SK-N-SH treated with all-trans-retinoic acid at 6 μM for 48 hours (cell line): ENCODE measurements around the gene MRPS34.

Experiments
- CREB5 ChIP-seq: fragments of 250-450 bp; sonication (Bioruptor Pico); IDR thresholded peaks from 2 replicates; pipeline ENCODE4 v1.5.1; 2020; ENCODE audit warnings: low read depth, mild to moderate bottlenecking, moderate library complexity
- PATZ1 ChIP-seq: fragments of 250-450 bp; sonication (Bioruptor Pico); IDR thresholded peaks from 2 replicates; pipeline ENCODE4 v1.8.0; 2020; ENCODE audit warnings: mild to moderate bottlenecking, moderate library complexity, borderline replicate concordance
- RARB ChIP-seq: fragments of 250-450 bp; sonication (Bioruptor Pico); IDR thresholded peaks from 2 replicates; pipeline ENCODE4 v1.8.0; 2021; ENCODE audit warnings: mild to moderate bottlenecking, moderate library complexity
- TSHZ2 ChIP-seq: fragments of 250-450 bp; sonication (Bioruptor Pico); IDR thresholded peaks from 2 replicates; pipeline ENCODE4 v1.5.0; 2020; ENCODE audit warnings: mild to moderate bottlenecking, moderate library complexity
- ZNF70 ChIP-seq: fragments of 450-650 bp; formaldehyde crosslinking; IDR thresholded peaks from 2 replicates; pipeline ENCODE4 v1.5.0; 2020; ENCODE audit warnings: mild to moderate bottlenecking, moderate library complexity

- TF ChIP-seq RARB (CRISPR knock-in tag) (no peak), PATZ1 (CRISPR knock-in tag) (no peak), TSHZ2 (CRISPR knock-in tag) (no peak), CREB5 (CRISPR knock-in tag) (no peak), ZNF70 (CRISPR knock-in tag) (no peak)
Observed at GRCh38 chr16:1759511-1759910, 13.4 kb downstream of the MRPS34 start.
